Activated T-cell treated with anti-CD3 and anti-CD28 coated beads, Interleukin-2, amount 50 U/mL, for 24 hours (primary cell): ENCODE results near the gene IVNS1ABP.

Experiments
- DNase-seq: peaks from one replicate; pipeline ENCODE4 v3.0.0-alpha.2; 2020
- H3K27ac Mint-ChIP-seq: 2 replicates; pipeline ENCODE4 v1.8.0; 2020; ENCODE audit warnings: mild to moderate bottlenecking, mixed read lengths
- H3K27me3 Mint-ChIP-seq: 2 replicates; pipeline ENCODE4 v1.8.0; 2020; ENCODE audit warnings: mixed read lengths
- H3K36me3 Mint-ChIP-seq: 2 replicates; pipeline ENCODE4 v1.8.0; 2020; ENCODE audit warnings: low read depth, mixed read lengths
- H3K4me1 Mint-ChIP-seq: 2 replicates; pipeline ENCODE4 v1.8.0; 2020; ENCODE audit warnings: low read depth, mixed read lengths
- H3K4me3 Mint-ChIP-seq: 2 replicates; pipeline ENCODE4 v1.8.0; 2020; ENCODE audit warnings: mild to moderate bottlenecking, moderate library complexity, mixed read lengths
- H3K9me3 Mint-ChIP-seq: 2 replicates; pipeline ENCODE4 v1.8.0; 2020; ENCODE audit warnings: mixed read lengths

The IVNS1ABP gene

DNA sequence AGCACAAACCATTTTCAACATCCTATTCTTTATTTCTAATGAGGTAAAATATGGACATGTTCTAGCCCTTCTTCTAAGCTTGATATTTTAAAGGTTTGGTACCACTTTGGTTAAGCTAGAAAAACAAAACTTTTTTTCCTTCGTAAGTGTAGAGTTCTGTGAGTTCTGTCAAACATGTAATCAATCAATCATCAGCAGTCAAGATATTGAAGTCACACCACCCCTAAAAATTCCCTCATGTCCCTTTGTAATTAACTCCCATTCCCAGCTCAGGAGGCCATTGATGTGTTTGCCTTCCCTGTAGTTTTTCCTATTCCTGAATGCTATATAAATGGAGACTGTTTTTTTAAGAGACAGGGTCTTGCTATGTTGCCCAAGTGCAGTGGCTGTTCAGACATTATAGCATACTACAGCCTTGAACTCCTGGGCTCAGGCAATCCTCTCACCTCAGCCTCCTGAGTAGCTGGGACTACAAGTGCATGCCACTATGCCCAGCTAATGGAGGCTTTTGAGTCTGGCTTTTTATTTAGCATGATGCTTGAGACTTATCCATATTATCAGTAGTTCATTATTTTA, 23.0 kb downstream of the IVNS1ABP start:
- no peaks in the 10 kb centered on the region for H3K27me3 Mint-ChIP-seq
- peaks cover 91% of the 10 kb centered on the region for H3K36me3 Mint-ChIP-seq
- H3K4me3 Mint-ChIP-seq: no peak overlapping the region
- H3K27ac Mint-ChIP-seq: peak overlapping the region; percentile 11
- peaks cover 18% of the 10 kb centered on the region for H3K4me1 Mint-ChIP-seq
- no peaks in the 10 kb centered on the region for H3K9me3 Mint-ChIP-seq
- DNase-seq: no peak

DNA sequence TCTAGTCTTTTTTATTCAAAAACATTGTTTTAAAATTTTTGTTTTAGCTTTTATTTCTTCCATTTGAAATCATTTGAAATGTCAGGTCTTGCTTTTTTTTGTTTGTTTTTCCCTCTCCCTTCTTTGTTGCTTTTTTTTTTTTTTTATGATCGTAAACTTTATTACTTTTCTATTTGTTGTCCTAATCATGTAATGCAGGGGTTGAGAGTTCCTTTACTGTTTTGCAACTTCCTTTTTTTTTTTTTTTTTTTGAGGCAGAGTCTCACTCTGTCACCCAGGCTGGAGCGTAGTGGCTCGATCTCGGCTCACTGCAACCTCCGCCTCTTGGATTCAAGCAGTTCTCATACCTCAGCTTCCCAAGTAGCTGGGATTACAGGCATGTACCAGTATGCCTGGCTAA, 24.8 kb downstream of the IVNS1ABP start:
- Mint-ChIP-seq H3K9me3 (no peaks in the 10 kb centered on the region), H3K4me1 (peaks cover 22% of the 10 kb centered on the region)

GRCh38 chr1:185291652-185292051, 25.4 kb downstream of the IVNS1ABP start:
- Mint-ChIP-seq H3K9me3 (no peaks in the 10 kb centered on the region), H3K36me3 (peaks cover 80% of the 10 kb centered on the region), H3K27ac (no peak overlapping the region), H3K4me3 (no peak overlapping the region), H3K4me1 (peaks cover 22% of the 10 kb centered on the region), H3K27me3 (no peaks in the 10 kb centered on the region)
- no peak for DNase-seq

More for the DNA sequence above, 24.8 kb downstream of the IVNS1ABP start:
- H3K27ac Mint-ChIP-seq: no peak overlapping the region
- no peaks in the 10 kb centered on the region for H3K27me3 Mint-ChIP-seq
- no peak for DNase-seq
- H3K36me3 Mint-ChIP-seq: peaks cover 85% of the 10 kb centered on the region
- no peak overlapping the region for H3K4me3 Mint-ChIP-seq

DNA sequence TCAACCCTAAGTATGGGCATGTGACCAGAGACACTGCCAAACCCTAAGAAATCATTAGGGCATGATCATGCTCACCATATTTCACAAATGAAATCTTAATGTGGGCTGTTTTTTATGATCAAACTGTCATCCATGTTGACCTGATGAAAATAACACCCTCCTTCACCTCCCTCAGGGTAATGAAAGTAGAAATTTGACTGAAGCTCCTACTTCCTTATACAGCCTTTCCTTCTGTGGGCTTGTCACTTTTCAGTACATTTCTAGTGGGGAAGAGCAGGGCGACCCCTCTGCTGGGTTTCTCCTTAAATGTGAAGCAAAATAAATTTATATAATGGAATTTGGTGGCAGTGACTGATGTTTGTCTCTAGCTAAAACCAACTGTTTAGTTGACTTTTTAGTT, 25.9 kb downstream of the IVNS1ABP start:
- H3K27ac Mint-ChIP-seq: peak overlapping the region; percentile 12
- no peak for DNase-seq

DNA sequence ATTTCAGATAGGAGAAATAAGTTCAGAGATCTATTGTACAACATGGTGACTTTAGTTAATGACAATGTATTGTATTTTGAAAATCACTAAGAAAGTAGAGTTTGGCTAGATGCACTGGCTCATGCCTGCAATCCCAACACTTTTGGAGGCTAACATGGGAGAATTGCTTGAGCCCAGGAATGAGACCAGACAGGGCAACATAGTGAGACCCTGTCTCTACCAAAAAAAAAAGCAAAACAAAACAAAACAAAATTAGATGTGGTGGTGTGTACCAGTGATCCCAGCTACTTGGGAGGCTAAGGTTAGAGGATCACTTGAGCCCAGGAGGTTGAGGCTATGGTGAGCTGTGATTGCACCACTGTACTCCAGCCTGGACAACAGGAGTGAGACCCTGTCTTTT, 27.2 kb downstream of the IVNS1ABP start:
- DNase-seq: no peak
- peaks cover 67% of the 10 kb centered on the region for H3K36me3 Mint-ChIP-seq
- no peaks in the 10 kb centered on the region for H3K27me3 Mint-ChIP-seq
- no peak overlapping the region for H3K27ac Mint-ChIP-seq
- H3K4me3 Mint-ChIP-seq: no peak overlapping the region
- no peaks in the 10 kb centered on the region for H3K9me3 Mint-ChIP-seq
- peaks cover 32% of the 10 kb centered on the region for H3K4me1 Mint-ChIP-seq

More for the DNA sequence above, 25.9 kb downstream of the IVNS1ABP start:
- Mint-ChIP-seq H3K4me1 (peaks cover 25% of the 10 kb centered on the region), H3K9me3 (no peaks in the 10 kb centered on the region), H3K36me3 (peaks cover 78% of the 10 kb centered on the region), H3K4me3 (no peak overlapping the region), H3K27me3 (no peaks in the 10 kb centered on the region)

DNA sequence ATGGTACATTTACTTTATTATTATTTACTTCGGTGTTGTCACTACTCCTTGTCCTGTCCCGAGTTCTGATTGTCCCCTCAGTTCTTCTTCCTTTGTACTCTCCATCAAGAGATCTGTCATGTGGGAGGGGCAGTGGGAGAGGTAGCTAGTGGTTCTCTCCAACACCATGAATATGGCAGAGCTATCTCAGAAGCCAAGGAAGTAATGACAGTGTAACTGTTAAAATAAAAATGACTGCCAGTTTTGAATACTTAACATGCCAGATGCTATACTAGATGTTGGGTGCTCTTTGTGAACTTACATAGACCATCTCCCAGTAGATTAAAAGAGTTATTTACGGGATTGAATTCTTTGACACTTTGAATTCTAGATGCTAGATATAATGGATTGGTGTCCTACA, 28.6 kb downstream of the IVNS1ABP start:
- no peak overlapping the region for H3K27ac Mint-ChIP-seq
- no peak for DNase-seq
- H3K4me3 Mint-ChIP-seq: no peak overlapping the region
- H3K27me3 Mint-ChIP-seq: no peaks in the 10 kb centered on the region
- peaks cover 37% of the 10 kb centered on the region for H3K4me1 Mint-ChIP-seq
- peaks cover 53% of the 10 kb centered on the region for H3K36me3 Mint-ChIP-seq
- no peaks in the 10 kb centered on the region for H3K9me3 Mint-ChIP-seq

DNA sequence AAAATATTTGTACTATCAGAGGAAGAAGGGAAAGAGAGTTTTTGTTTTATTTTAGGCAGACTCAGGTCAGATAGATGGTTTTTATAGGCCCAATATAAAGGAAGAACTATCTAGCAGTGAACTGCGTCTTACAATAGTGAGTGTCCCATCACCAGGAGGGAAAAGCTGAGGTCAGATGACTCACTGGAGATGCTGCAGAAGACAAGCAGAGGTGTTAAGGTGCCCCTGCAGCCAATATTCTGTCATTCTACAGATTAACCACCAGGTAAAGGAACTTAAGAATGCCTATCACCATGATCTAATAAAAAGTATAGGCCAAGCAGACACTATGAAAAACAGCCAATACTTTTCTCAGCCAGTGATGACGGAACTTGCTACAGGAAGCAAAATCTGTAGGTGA, 29.6 kb downstream of the IVNS1ABP start:
- Mint-ChIP-seq H3K9me3 (no peaks in the 10 kb centered on the region), H3K36me3 (peaks cover 44% of the 10 kb centered on the region), H3K27ac (peak overlapping the region; percentile 18), H3K27me3 (no peaks in the 10 kb centered on the region), H3K4me1 (peaks cover 43% of the 10 kb centered on the region), H3K4me3 (no peak overlapping the region)
- DNase-seq: no peak

DNA sequence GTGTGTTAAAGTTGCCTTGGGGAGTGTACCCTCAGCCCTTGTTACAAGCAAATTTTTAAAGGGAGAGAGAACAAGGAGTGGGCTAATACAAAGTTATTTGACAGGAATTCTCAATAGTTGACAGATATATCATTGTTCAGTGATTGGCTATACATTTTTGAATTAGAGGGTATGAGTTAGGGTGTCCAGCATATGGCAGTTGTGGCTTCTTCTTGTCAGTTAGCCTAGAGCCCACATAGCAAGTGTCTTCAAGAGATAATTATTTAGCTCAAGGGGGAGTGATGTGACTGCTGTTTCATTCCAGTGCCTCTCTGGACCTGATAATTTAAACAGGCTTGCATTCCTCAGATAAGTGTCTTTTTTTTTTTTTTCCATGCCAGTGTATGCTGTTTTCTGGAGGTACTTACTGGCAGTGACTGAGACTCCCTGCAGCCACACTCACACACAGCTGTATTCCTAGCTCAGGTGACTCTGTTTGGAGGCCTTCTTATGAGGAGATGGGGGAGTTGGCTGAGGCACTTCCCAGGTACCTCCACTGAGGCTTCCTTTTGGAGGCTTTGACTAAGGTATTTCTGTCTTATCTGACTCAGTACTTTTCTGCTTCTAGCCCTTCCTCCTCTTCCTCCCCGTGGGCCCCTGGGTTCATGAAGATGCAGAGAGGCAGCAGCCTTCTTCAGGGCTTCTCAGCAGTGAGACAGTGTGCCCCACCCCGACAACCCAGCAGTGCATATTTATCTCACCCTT, 32.3 kb downstream of the IVNS1ABP start:
- Mint-ChIP-seq H3K4me1 (peaks cover 69% of the 10 kb centered on the region), H3K27me3 (no peaks in the 10 kb centered on the region), H3K4me3 (no peak overlapping the region), H3K27ac (no peak overlapping the region), H3K9me3 (peaks cover 5% of the 10 kb centered on the region), H3K36me3 (peaks cover 28% of the 10 kb centered on the region)
- no peak for DNase-seq

DNA sequence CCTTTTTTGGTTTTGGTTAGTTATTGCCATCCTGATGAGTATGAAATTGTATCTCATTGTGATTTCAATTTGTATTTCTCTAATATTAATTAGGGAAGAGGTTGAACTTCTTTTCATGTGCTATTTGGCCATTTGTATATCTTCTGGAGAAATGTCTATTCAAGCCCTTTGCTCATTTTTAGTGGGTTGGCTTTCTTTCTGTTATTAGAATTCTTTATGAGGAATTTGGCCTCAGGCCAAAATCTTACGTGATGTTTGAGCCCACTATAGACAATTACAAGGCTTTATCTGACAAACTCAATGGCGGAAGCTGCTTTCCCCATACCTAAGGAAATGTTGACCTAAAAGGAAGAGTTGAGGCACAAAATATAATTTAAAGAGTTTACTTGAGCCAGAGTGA, 32.9 kb downstream of the IVNS1ABP start:
- Mint-ChIP-seq H3K4me3 (no peak overlapping the region), H3K9me3 (peaks cover 8% of the 10 kb centered on the region), H3K4me1 (peaks cover 68% of the 10 kb centered on the region), H3K27ac (no peak overlapping the region), H3K36me3 (peaks cover 24% of the 10 kb centered on the region), H3K27me3 (no peaks in the 10 kb centered on the region)
- no peak for DNase-seq

GRCh38 chr1:185281245-185281644, 35.8 kb downstream of the IVNS1ABP start:
- DNase-seq: no peak
- H3K4me3 Mint-ChIP-seq: no peak overlapping the region
- H3K27me3 Mint-ChIP-seq: no peaks in the 10 kb centered on the region
- H3K9me3 Mint-ChIP-seq: peaks cover 15% of the 10 kb centered on the region
- peak overlapping the region; percentile 85 for H3K27ac Mint-ChIP-seq
- peaks cover 18% of the 10 kb centered on the region for H3K36me3 Mint-ChIP-seq
- peaks cover 63% of the 10 kb centered on the region for H3K4me1 Mint-ChIP-seq

- Mint-ChIP-seq H3K4me1 (peaks cover 59% of the 10 kb centered on the region), H3K27me3 (no peaks in the 10 kb centered on the region), H3K36me3 (peaks cover 17% of the 10 kb centered on the region), H3K9me3 (peaks cover 15% of the 10 kb centered on the region), H3K4me3 (no peak overlapping the region), H3K27ac (peak overlapping the region; percentile 85)
- no peak for DNase-seq
Observed at GRCh38 chr1:185280589-185280988, 36.5 kb downstream of the IVNS1ABP start.

- H3K27me3 Mint-ChIP-seq: no peaks in the 10 kb centered on the region
- H3K4me3 Mint-ChIP-seq: no peak overlapping the region
- peaks cover 49% of the 10 kb centered on the region for H3K4me1 Mint-ChIP-seq
- H3K36me3 Mint-ChIP-seq: peaks cover 17% of the 10 kb centered on the region
- DNase-seq: no peak
- H3K27ac Mint-ChIP-seq: no peak overlapping the region
- H3K9me3 Mint-ChIP-seq: peaks cover 15% of the 10 kb centered on the region
Observed at GRCh38 chr1:185279571-185279970, 37.5 kb downstream of the IVNS1ABP start.

DNA sequence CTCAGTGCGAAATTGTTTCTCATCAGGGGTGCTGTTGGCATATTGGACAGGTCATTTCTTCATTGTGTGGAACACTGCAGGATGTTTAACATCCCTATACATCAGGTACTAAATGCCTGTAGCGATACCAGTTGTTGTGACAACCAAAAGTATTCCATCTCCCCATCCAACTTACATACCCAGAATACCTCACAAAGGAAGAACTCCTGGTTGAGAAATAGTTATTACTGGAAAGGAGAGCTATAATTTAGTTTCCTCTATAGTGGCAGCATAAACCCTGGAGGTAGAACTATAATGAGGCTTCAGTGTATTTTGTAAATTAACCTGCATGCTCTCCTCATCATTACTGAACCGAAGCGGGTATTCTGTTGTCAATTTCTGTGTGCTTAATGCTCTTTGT, 45.1 kb downstream of the IVNS1ABP start:
- H3K4me3 Mint-ChIP-seq: no peak overlapping the region
- H3K9me3 Mint-ChIP-seq: no peaks in the 10 kb centered on the region
- DNase-seq: no peak
- no peaks in the 10 kb centered on the region for H3K4me1 Mint-ChIP-seq
- H3K27ac Mint-ChIP-seq: no peak overlapping the region
- H3K27me3 Mint-ChIP-seq: no peaks in the 10 kb centered on the region
- H3K36me3 Mint-ChIP-seq: no peaks in the 10 kb centered on the region

DNA sequence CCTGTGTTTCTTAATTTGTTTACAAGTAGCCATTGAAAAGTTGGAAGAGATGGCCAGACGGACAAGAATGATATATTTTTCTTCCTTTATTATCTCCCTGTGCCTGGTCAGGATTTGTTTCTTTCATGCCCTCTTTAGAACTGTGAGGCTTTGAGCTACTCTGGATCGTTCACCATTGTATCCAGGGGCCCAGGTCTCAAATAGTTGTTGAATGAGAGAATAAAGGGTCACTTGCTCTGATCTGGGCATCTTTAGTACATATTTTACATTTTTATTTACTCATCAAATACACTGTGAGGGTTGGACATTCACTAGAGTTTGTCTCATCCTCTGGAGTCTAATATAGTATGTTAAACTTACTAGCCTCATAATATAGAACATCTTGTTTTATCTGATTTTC, 48.7 kb downstream of the IVNS1ABP start:
- Mint-ChIP-seq H3K36me3 (no peaks in the 10 kb centered on the region), H3K27ac (no peak overlapping the region), H3K27me3 (no peaks in the 10 kb centered on the region), H3K9me3 (no peaks in the 10 kb centered on the region), H3K4me3 (no peak overlapping the region), H3K4me1 (no peaks in the 10 kb centered on the region)
- DNase-seq: no peak

- no peak for DNase-seq
- Mint-ChIP-seq H3K4me1 (no peaks in the 10 kb centered on the region), H3K4me3 (no peak overlapping the region), H3K9me3 (no peaks in the 10 kb centered on the region), H3K36me3 (no peaks in the 10 kb centered on the region), H3K27ac (no peak overlapping the region), H3K27me3 (no peaks in the 10 kb centered on the region)
Observed at GRCh38 chr1:185267701-185268100, 49.3 kb downstream of the IVNS1ABP start.
